Calu3 (cell line): ENCODE data around the gene CHI3L1. TPM values are rescaled to one million over a fixed set of nuclear protein-coding genes. Genes with fewer than 3 reads are reported as not detected.

Source experiments
- BruUV-seq: library from RNA; stranded (reverse); fragments of 400-500 nt; replicated peaks from 2 replicates; lab custom pipeline; 2021; lab: Mats Ljungman, UMichigan
- CTCF ChIA-PET: fragments of 300-600 bp; sonication (Branson Sonifier 250); formaldehyde crosslinking; loops from one replicate; lab custom pipeline; 2022; ENCODE audit warnings: antibody characterized with exemption; lab: Charles Lee
- DNase-seq: peaks from one replicate; pipeline ENCODE4 v3.0.0; 2022
- H3K27ac Mint-ChIP-seq: one replicate; pipeline ENCODE4 v1.8.0; 2022; ENCODE audit warnings: mixed read lengths; ENCODE audit not compliant: unreplicated experiment
- H3K27me3 Mint-ChIP-seq: one replicate; pipeline ENCODE4 v1.8.0; 2022; ENCODE audit warnings: mixed read lengths; ENCODE audit not compliant: unreplicated experiment
- H3K36me3 Mint-ChIP-seq: one replicate; pipeline ENCODE4 v1.8.0; 2022; ENCODE audit warnings: mild to moderate bottlenecking, moderate library complexity, mixed read lengths; ENCODE audit not compliant: insufficient read depth, unreplicated experiment
- H3K4me1 Mint-ChIP-seq: one replicate; pipeline ENCODE4 v1.8.0; 2022; ENCODE audit warnings: mild to moderate bottlenecking, low read depth, mixed read lengths; ENCODE audit not compliant: unreplicated experiment
- H3K4me3 Mint-ChIP-seq: one replicate; pipeline ENCODE4 v1.8.0; 2022; ENCODE audit warnings: mild to moderate bottlenecking, low read depth, moderate library complexity, mixed read lengths; ENCODE audit not compliant: unreplicated experiment
- H3K9me3 Mint-ChIP-seq: one replicate; pipeline ENCODE4 v1.8.0; 2022; ENCODE audit warnings: low read depth, mixed read lengths; ENCODE audit not compliant: unreplicated experiment
- intact Hi-C: fragments of 100-400 bp; cut with micrococcal nuclease; formaldehyde crosslinking; loops from one replicate; pipeline ENCODE4 v1.10.0; 2022; ENCODE audit not compliant: unreplicated experiment
- total RNA-seq: library from RNA; stranded (reverse); gene quantifications from 2 replicates; pipeline ENCODE4 v1.2.3, GENCODE V29; 2022
- TF ChIP-seq, protein P1 (sequence below): fragments of 200-600 bp; IDR thresholded peaks from one replicate; pipeline ENCODE4 v1.8.0; 2022; ENCODE audit warnings: antibody characterized with exemption; ENCODE audit not compliant: unreplicated experiment

CHI3L1 gene
- total RNA-seq, 1 experiment from 2014 or later: not detected

- H3K27ac Mint-ChIP-seq: no peak overlapping the region
- H3K36me3 Mint-ChIP-seq: no peaks in the 10 kb centered on the region
- no peak overlapping the region for H3K4me3 Mint-ChIP-seq
- CTCF ChIA-PET: interaction anchor here (0.6 to 1.7 kb wide), 8 partner anchors 8 to 81 kb away, joined by 3 to 6 read pairs (median 3); partner anchors contain the start of gene ADORA1
- H3K27me3 Mint-ChIP-seq: no peaks in the 10 kb centered on the region
- DNase-seq: peak; percentile 42
- no TSS peak for BruUV-seq
- intact Hi-C loops: no loop called here
- TF ChIP-seq, protein P1, sequence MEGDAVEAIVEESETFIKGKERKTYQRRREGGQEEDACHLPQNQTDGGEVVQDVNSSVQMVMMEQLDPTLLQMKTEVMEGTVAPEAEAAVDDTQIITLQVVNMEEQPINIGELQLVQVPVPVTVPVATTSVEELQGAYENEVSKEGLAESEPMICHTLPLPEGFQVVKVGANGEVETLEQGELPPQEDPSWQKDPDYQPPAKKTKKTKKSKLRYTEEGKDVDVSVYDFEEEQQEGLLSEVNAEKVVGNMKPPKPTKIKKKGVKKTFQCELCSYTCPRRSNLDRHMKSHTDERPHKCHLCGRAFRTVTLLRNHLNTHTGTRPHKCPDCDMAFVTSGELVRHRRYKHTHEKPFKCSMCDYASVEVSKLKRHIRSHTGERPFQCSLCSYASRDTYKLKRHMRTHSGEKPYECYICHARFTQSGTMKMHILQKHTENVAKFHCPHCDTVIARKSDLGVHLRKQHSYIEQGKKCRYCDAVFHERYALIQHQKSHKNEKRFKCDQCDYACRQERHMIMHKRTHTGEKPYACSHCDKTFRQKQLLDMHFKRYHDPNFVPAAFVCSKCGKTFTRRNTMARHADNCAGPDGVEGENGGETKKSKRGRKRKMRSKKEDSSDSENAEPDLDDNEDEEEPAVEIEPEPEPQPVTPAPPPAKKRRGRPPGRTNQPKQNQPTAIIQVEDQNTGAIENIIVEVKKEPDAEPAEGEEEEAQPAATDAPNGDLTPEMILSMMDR: no peak
- no peaks in the 10 kb centered on the region for H3K9me3 Mint-ChIP-seq
- H3K4me1 Mint-ChIP-seq: peaks cover 12% of the 10 kb centered on the region
Measured at GRCh38 chr1:203135636-203136305, 50.7 kb downstream of the CHI3L1 start.

- H3K27me3 Mint-ChIP-seq: peaks cover 8% of the 10 kb centered on the region
- intact Hi-C loops: no loop called here
- no peak overlapping the region for H3K27ac Mint-ChIP-seq
- no peaks in the 10 kb centered on the region for H3K9me3 Mint-ChIP-seq
- TF ChIP-seq, protein P1: no peak
- DNase-seq: no peak
- peaks cover 22% of the 10 kb centered on the region for H3K4me1 Mint-ChIP-seq
- CTCF ChIA-PET: interaction anchor here (0.6 to 2.2 kb wide), 3 partner anchors 10 to 113 kb away, joined by 3 to 8 read pairs (median 4); no protein-coding TSS in a partner anchor
- H3K4me3 Mint-ChIP-seq: no peak overlapping the region
- H3K36me3 Mint-ChIP-seq: no peaks in the 10 kb centered on the region
- BruUV-seq: no TSS peak
Measured at GRCh38 chr1:203133970-203134725, 52.4 kb downstream of the CHI3L1 start.

GRCh38 chr1:203131548-203132200, 54.8 kb downstream of the CHI3L1 start:
- DNase-seq: no peak
- H3K4me3 Mint-ChIP-seq: no peak overlapping the region
- peaks cover 32% of the 10 kb centered on the region for H3K27me3 Mint-ChIP-seq
- intact Hi-C loops: no loop called here
- CTCF ChIA-PET: interaction anchor here (1.3 kb wide), 1 partner anchor 14 kb away, joined by 5 read pairs; no protein-coding TSS in a partner anchor
- peaks cover 33% of the 10 kb centered on the region for H3K4me1 Mint-ChIP-seq
- H3K36me3 Mint-ChIP-seq: peaks cover 8% of the 10 kb centered on the region
- TF ChIP-seq, protein P1: no peak
- no peaks in the 10 kb centered on the region for H3K9me3 Mint-ChIP-seq
- BruUV-seq: no TSS peak
- no peak overlapping the region for H3K27ac Mint-ChIP-seq

DNA sequence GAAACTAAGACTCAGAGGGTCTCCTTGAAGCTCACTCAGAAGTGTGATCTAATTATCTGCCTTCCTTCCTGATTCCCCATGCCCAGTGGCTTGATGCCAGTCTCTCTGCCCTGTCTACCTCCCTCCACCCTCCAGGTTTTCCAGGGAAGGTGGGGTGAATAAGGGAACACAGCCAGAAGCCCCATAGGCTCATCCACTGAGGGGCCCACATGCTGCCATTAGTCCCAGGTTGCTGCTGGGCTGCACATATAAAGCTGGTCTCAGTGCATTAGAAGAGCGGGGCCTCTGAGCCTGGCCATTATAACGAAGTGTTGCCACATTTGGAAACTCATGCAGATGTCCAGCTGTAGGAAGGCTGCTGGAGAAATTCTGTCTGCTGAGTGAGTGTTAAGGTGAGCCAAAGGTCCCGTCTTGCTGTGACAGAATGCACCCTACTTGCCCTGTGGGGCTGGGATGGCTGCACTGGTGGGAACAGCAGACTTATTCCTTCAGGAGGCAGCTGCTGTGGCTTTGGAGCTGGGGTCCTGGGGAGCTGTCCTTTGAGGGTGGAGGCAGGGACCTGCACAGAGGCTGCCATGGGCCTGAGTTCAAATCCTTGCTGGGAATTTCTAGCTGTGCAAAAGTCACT, 56.0 kb downstream of the CHI3L1 start:
- no TSS peak for BruUV-seq
- no peak for DNase-seq
- H3K4me3 Mint-ChIP-seq: no peak overlapping the region
- peaks cover 8% of the 10 kb centered on the region for H3K36me3 Mint-ChIP-seq
- TF ChIP-seq, protein P1: no peak
- H3K27ac Mint-ChIP-seq: no peak overlapping the region
- H3K4me1 Mint-ChIP-seq: peaks cover 31% of the 10 kb centered on the region
- H3K9me3 Mint-ChIP-seq: no peaks in the 10 kb centered on the region
- H3K27me3 Mint-ChIP-seq: peaks cover 44% of the 10 kb centered on the region
- intact Hi-C loops: no loop called here
- CTCF ChIA-PET: interaction anchor here (1.4 to 1.9 kb wide), 3 partner anchors 9 to 42 kb away, joined by 3 to 7 read pairs (median 5); no protein-coding TSS in a partner anchor
